HCT116 (cell line): ENCODE measurements around the gene ECT2. TPM values are rescaled to one million over a fixed set of nuclear protein-coding genes. Genes with fewer than 3 reads are reported as not detected.

Experiments used
- ATAC-seq: fragments of 200-7000 bp; cut with Tn5 transposase; 2 replicates; pipeline ENCODE4 v1.9.1; 2020; ENCODE audit warnings: mild to moderate bottlenecking, moderate library complexity
- BruUV-seq: library from RNA; stranded (reverse); fragments of 400-500 nt; replicated peaks from 2 replicates; lab custom pipeline; 2021; lab: Mats Ljungman, UMichigan
- CTCF ChIA-PET: fragments of 300-600 bp; sonication (Branson Sonifier 250); formaldehyde crosslinking; loops from one replicate; lab custom pipeline; 2021; ENCODE audit warnings: antibody characterized with exemption; lab: Charles Lee
- POLR2A ChIA-PET: fragments of 300-600, 350-600 bp; sonication (Branson Sonifier 250); formaldehyde crosslinking; loops from one replicate; lab custom pipeline; 2021; ENCODE audit warnings: antibody characterized with exemption; lab: Charles Lee
- RAD21 ChIA-PET, 2 experiments: fragments of 300-600 bp; sonication (Branson Sonifier 250); formaldehyde crosslinking; loops; one replicate each; lab custom pipeline; 2023; ENCODE audit warnings: low total read pairs in 2 of 2; ENCODE audit not compliant: uncharacterized antibody in 2 of 2, unreplicated experiment in 2 of 2, low non-redundant PET in 1 of 2; lab: Charles Lee
- DNase-seq: peaks from one replicate; pipeline ENCODE4 v3.0.0-alpha.2; 2010; ENCODE audit warnings: low read depth, low spot score
- H2AFZ ChIP-seq: fragments of 200-600 bp; shearing (Covaris generic), sonication (generic); 2 replicates; pipeline ENCODE4 v1.6.1; 2017; ENCODE audit warnings: low read depth, mixed run types, mixed read lengths, antibody characterized with exemption, low read length; ENCODE audit not compliant: poor library complexity, severe bottlenecking
- H3K27ac ChIP-seq: 2 replicates; pipeline ENCODE4 v1.5.1; 2012; ENCODE audit warnings: low read depth, low read length
- H3K27me3 ChIP-seq: fragments of 200-600 bp; sonication (generic); 2 replicates; pipeline ENCODE4 v1.6.1; 2016; ENCODE audit warnings: mixed run types, low read length, mixed read lengths; ENCODE audit not compliant: insufficient read depth
- H3K36me3 ChIP-seq, 2 experiments: fragments of 200-500 bp in 1 of 2; fragments of 200-600 bp in 1 of 2; sonication (Bioruptor generic) in 1 of 2; sonication (generic) in 1 of 2; 2 replicates each; pipeline versions ENCODE4 v1.5.1 to v1.6.1; 2014 to 2016; ENCODE audit warnings: low read length in 2 of 2, inconsistent platforms in 1 of 2, mixed read lengths in 1 of 2, mixed run types in 1 of 2; ENCODE audit not compliant: insufficient read depth in 2 of 2, control insufficient read depth in 1 of 2
- H3K4me1 ChIP-seq, 2 experiments: fragments of 200-600 bp in 1 of 2; sonication (generic) in 1 of 2; 2 replicates each; pipeline versions ENCODE4 v1.5.1 to v1.6.1; 2012 to 2017; ENCODE audit warnings: low read length in 2 of 2, inconsistent platforms in 1 of 2, mild to moderate bottlenecking in 1 of 2, mixed read lengths in 1 of 2, mixed run types in 1 of 2, moderate library complexity in 1 of 2; ENCODE audit not compliant: insufficient read depth in 2 of 2, control insufficient read depth in 1 of 2
- H3K4me2 ChIP-seq: fragments of 200-600 bp; sonication (generic); 2 replicates; pipeline ENCODE4 v1.6.1; 2017; ENCODE audit warnings: mixed run types, low read length, mixed read lengths
- H3K4me3 ChIP-seq, 2 experiments: fragments of 200-600 bp in 1 of 2; sonication (generic) in 1 of 2; replicated peaks in 1 of 2; 2 replicates each; pipeline ENCODE4 v1.5.1; 2011 to 2016; ENCODE audit warnings: low read length in 2 of 2, control low read depth in 1 of 2, low read depth in 1 of 2, mild to moderate bottlenecking in 1 of 2, mixed read lengths in 1 of 2, mixed run types in 1 of 2
- H3K79me2 ChIP-seq: fragments of 200-600 bp; sonication (generic); 2 replicates; pipeline ENCODE4 v1.6.1; 2017; ENCODE audit warnings: mild to moderate bottlenecking, mixed run types, low read length, moderate library complexity, mixed read lengths; ENCODE audit not compliant: insufficient read depth
- H3K9ac ChIP-seq: fragments of 200-600 bp; sonication (generic); 2 replicates; pipeline ENCODE4 v1.6.1; 2016; ENCODE audit warnings: low read length, mixed read lengths
- H3K9me2 ChIP-seq: fragments of 200-600 bp; sonication (generic), shearing (Covaris generic); 2 replicates; pipeline ENCODE4 v1.6.1; 2017; ENCODE audit warnings: mixed run types, mild to moderate bottlenecking, moderate library complexity; ENCODE audit not compliant: insufficient read depth
- H3K9me3 ChIP-seq, 2 experiments: fragments of 200-500 bp in 1 of 2; fragments of 200-600 bp in 1 of 2; sonication (Bioruptor generic) in 1 of 2; sonication (generic) in 1 of 2; 2 replicates each; pipeline ENCODE4 v1.6.1; 2014 to 2017; ENCODE audit warnings: low read length in 2 of 2, mixed read lengths in 2 of 2, inconsistent platforms in 1 of 2, low read depth in 1 of 2, mild to moderate bottlenecking in 1 of 2, mixed run types in 1 of 2, moderate library complexity in 1 of 2; ENCODE audit not compliant: control insufficient read depth in 1 of 2, insufficient read depth in 1 of 2
- H4K20me1 ChIP-seq: fragments of 200-600 bp; sonication (generic), shearing (Covaris generic); 2 replicates; pipeline ENCODE4 v1.6.1; 2017; ENCODE audit warnings: mixed run types, mild to moderate bottlenecking, moderate library complexity; ENCODE audit not compliant: insufficient read depth
- ATF3 ChIP-seq: IDR thresholded peaks from 2 replicates; pipeline ENCODE4 v1.6.1; 2012
- CBX3 ChIP-seq: IDR thresholded peaks from 2 replicates; pipeline ENCODE4 v1.6.1; 2012; ENCODE audit warnings: low read depth
- CEBPB ChIP-seq: IDR thresholded peaks from 2 replicates; pipeline ENCODE4 v1.6.1; 2012; ENCODE audit warnings: low read depth
- JUND ChIP-seq: IDR thresholded peaks from 2 replicates; pipeline ENCODE4 v1.6.1; 2012
- POLR2AphosphoS5 ChIP-seq: IDR thresholded peaks from 2 replicates; pipeline ENCODE4 v1.6.1; 2011; ENCODE audit warnings: mild to moderate bottlenecking, low read depth, low read length, moderate library complexity
- RAD21 ChIP-seq: IDR thresholded peaks from 2 replicates; pipeline ENCODE4 v1.6.1; 2012; ENCODE audit warnings: low read depth, mild to moderate bottlenecking
- REST ChIP-seq: IDR thresholded peaks from 2 replicates; pipeline ENCODE4 v1.6.1; 2012; ENCODE audit warnings: low read depth
- TCF7L2 ChIP-seq: IDR thresholded peaks from 2 replicates; pipeline ENCODE4 v1.7.0; 2011; ENCODE audit warnings: borderline replicate concordance, inconsistent platforms; ENCODE audit not compliant: insufficient read depth, insufficient read length; ENCODE audit errors: extremely low read depth
- ZBTB33 ChIP-seq: IDR thresholded peaks from 2 replicates; pipeline ENCODE4 v1.6.1; 2011; ENCODE audit warnings: mild to moderate bottlenecking, low read length, moderate library complexity; ENCODE audit not compliant: insufficient replicate concordance; ENCODE audit errors: extremely low read depth
- intact Hi-C: fragments of 100-400 bp; cut with micrococcal nuclease; formaldehyde crosslinking; loops from 2 replicates; pipeline ENCODE4 v1.10.0; 2022
- total RNA-seq: library from RNA; stranded (reverse); gene quantifications from one replicate; pipeline ENCODE4 v1.2.1, GENCODE V29; 2021; ENCODE audit not compliant: unreplicated experiment

The ECT2 gene
- total RNA-seq, 1 experiment from 2014 or later = 95.6 TPM

GRCh38 chr3:172751175-172751704 is 714 bp downstream of the ECT2 start:
- H2AFZ ChIP-seq = no peak overlapping the region

GRCh38 chr3:172752651-172753050 is 2.1 kb downstream of the ECT2 start:
- Histone ChIP-seq H3K79me2 (peaks cover 67% of the 10 kb centered on the region), H3K27ac (no peak overlapping the region), H3K9me2 (no peaks in the 10 kb centered on the region), H3K4me3 (no peak overlapping the region; a peak in 1 of 4 replicates), H3K9me3 (no peaks in the 10 kb centered on the region), H3K4me2 (peak overlapping the region; percentile 68; the same call in 1 of the 2 replicates), H3K9ac (no peak overlapping the region), H4K20me1 (peaks cover 3% of the 10 kb centered on the region; the same call in 1 of the 2 replicates), H2AFZ (no peak overlapping the region), H3K4me1 (peaks cover 21 to 44% of the 10 kb centered on the region in 2 experiments), H3K27me3 (no peaks in the 10 kb centered on the region), H3K36me3 (peaks cover 18 to 31% of the 10 kb centered on the region in 2 experiments)
- intact Hi-C loops = no loop called here
- DNase-seq = no peak
- ATAC-seq = no peak
- no peak for TF ChIP-seq POLR2AphosphoS5
- TF ChIP-seq ATF3 = no peak
- no peak for TF ChIP-seq TCF7L2
- no peak for TF ChIP-seq ZBTB33
- TF ChIP-seq CEBPB = no peak
- no peak for TF ChIP-seq RAD21
- TF ChIP-seq REST = no peak
- no TSS peak for BruUV-seq
- ChIA-PET RAD21 (no interaction called here), CTCF (no interaction called here), POLR2A (no interaction called here)

More at GRCh38 chr3:172751175-172751704, 714 bp downstream of the ECT2 start:
- peak overlapping the region; percentile 96 for H3K9ac ChIP-seq
- ATAC-seq (peak; percentile 10; the same call in 1 of the 2 replicates), DNase-seq (no peak)
- H3K4me1 ChIP-seq = peaks cover 21 to 48% of the 10 kb centered on the region in 2 experiments
- H3K9me3 ChIP-seq = no peaks in the 10 kb centered on the region
- no TSS peak for BruUV-seq
- H3K9me2 ChIP-seq = no peaks in the 10 kb centered on the region
- peak overlapping the region; percentile 68 for H3K4me2 ChIP-seq
- TF ChIP-seq JUND (no peak), CBX3 (0 out of 2 replicates have a peak, but pooled peaks have one; percentile 4)
- H3K27me3 ChIP-seq = no peaks in the 10 kb centered on the region
- intact Hi-C loops = loop anchor here (2.0 kb wide), 1 partner anchor 76 kb away; no protein-coding TSS in a partner anchor
- peak overlapping the region; percentile 71 for H3K27ac ChIP-seq
- peaks cover 3% of the 10 kb centered on the region; the same call in 1 of the 2 replicates for H4K20me1 ChIP-seq
- CTCF ChIA-PET = interaction anchor here (1.3 to 2.3 kb wide), 2 partner anchors 78 to 290 kb away, joined by 4 to 11 read pairs; no protein-coding TSS in a partner anchor
- peaks cover 9 to 26% of the 10 kb centered on the region in 2 experiments for H3K36me3 ChIP-seq
- POLR2A ChIA-PET = interaction anchor here (1.1 kb wide), 1 partner anchor 52 kb away, joined by 4 read pairs; no protein-coding TSS in a partner anchor
- peak overlapping the region; percentile 83 to 92 for H3K4me3 ChIP-seq
- H3K79me2 ChIP-seq = peaks cover 56% of the 10 kb centered on the region
- RAD21 ChIA-PET = no interaction called here
